Activated naive CD8-positive, alpha-beta T cell treated with anti-CD3 and anti-CD28 coated beads for 36 hours (primary cell): ENCODE data around the gene DNAJC22. TPM values are rescaled to one million over a fixed set of nuclear protein-coding genes. Genes with fewer than 3 reads are reported as not detected.
A peak's percentile ranks its signal among the peaks of the same experiment; 100 is the strongest.

Experiments used
- DNase-seq: peaks from one replicate; pipeline ENCODE4 v3.0.0; 2021
- H3K27ac Mint-ChIP-seq: one replicate; pipeline ENCODE4 v1.8.0; 2022; ENCODE audit warnings: mild to moderate bottlenecking, moderate library complexity, mixed read lengths
- H3K27me3 Mint-ChIP-seq: one replicate; pipeline ENCODE4 v1.8.0; 2022; ENCODE audit warnings: mild to moderate bottlenecking, mixed read lengths
- H3K36me3 Mint-ChIP-seq: one replicate; pipeline ENCODE4 v1.8.0; 2021; ENCODE audit warnings: mild to moderate bottlenecking, mixed read lengths
- H3K4me1 Mint-ChIP-seq: one replicate; pipeline ENCODE4 v1.8.0; 2021; ENCODE audit warnings: mixed read lengths
- H3K4me3 Mint-ChIP-seq: one replicate; pipeline ENCODE4 v1.8.0; 2022; ENCODE audit warnings: mild to moderate bottlenecking, moderate library complexity, mixed read lengths
- H3K9me3 Mint-ChIP-seq: one replicate; pipeline ENCODE4 v1.8.0; 2022; ENCODE audit warnings: mixed read lengths
- total RNA-seq, 2 experiments: library from RNA; stranded (reverse); gene quantifications; one replicate each; pipeline ENCODE4 v1.2.3, GENCODE V29; 2021

Gene DNAJC22
- total RNA-seq, 2 experiments from 2014 or later: not detected

- H3K27me3 Mint-ChIP-seq: peaks cover 96% of the 10 kb centered on the region
- peak within 1 kb of the TSS; percentile 42 for H3K4me3 Mint-ChIP-seq
- H3K4me1 Mint-ChIP-seq: peaks cover 19% of the 10 kb centered on the region
- peak; percentile 85 for DNase-seq
- H3K36me3 Mint-ChIP-seq: no peaks in the 10 kb centered on the region
- H3K9me3 Mint-ChIP-seq: no peaks in the 10 kb centered on the region
- no peak within 1 kb of the TSS for H3K27ac Mint-ChIP-seq
Observed at GRCh38 chr12:49336645-49337584, 9.8 kb upstream of the DNAJC22 start, which contains the start of gene C1QL4. Gene C1QL4 (minus strand): TSS chr12:49337188. CDS start chr12:49336477, 711 bp downstream.

GRCh38 chr12:49338830-49339463 lies 7.7 kb upstream of the DNAJC22 start:
- Mint-ChIP-seq H3K27ac (no peak overlapping the region), H3K36me3 (no peaks in the 10 kb centered on the region), H3K9me3 (no peaks in the 10 kb centered on the region), H3K4me1 (peaks cover 24% of the 10 kb centered on the region), H3K4me3 (no peak overlapping the region), H3K27me3 (peaks cover 94% of the 10 kb centered on the region)
- DNase-seq: no peak

- Mint-ChIP-seq H3K4me3 (no peak overlapping the region), H3K36me3 (no peaks in the 10 kb centered on the region), H3K4me1 (peaks cover 26% of the 10 kb centered on the region), H3K27me3 (peaks cover 94% of the 10 kb centered on the region), H3K27ac (no peak overlapping the region), H3K9me3 (no peaks in the 10 kb centered on the region)
- DNase-seq: no peak
Observed at GRCh38 chr12:49339464-49339861, 7.2 kb upstream of the DNAJC22 start.

- Mint-ChIP-seq H3K4me3 (no peak overlapping the region), H3K36me3 (no peaks in the 10 kb centered on the region), H3K27ac (no peak overlapping the region), H3K4me1 (peaks cover 25% of the 10 kb centered on the region), H3K27me3 (peaks cover 92% of the 10 kb centered on the region), H3K9me3 (no peaks in the 10 kb centered on the region)
- no peak for DNase-seq
Observed at GRCh38 chr12:49340095-49340870, 6.4 kb upstream of the DNAJC22 start.

GRCh38 chr12:49340971-49341776 lies 5.5 kb upstream of the DNAJC22 start:
- H3K27me3 Mint-ChIP-seq: peaks cover 94% of the 10 kb centered on the region
- no peaks in the 10 kb centered on the region for H3K9me3 Mint-ChIP-seq
- H3K4me3 Mint-ChIP-seq: no peak overlapping the region
- H3K27ac Mint-ChIP-seq: no peak overlapping the region
- no peak for DNase-seq
- peaks cover 28% of the 10 kb centered on the region for H3K4me1 Mint-ChIP-seq
- no peaks in the 10 kb centered on the region for H3K36me3 Mint-ChIP-seq

GRCh38 chr12:49341777-49342065 lies 5.0 kb upstream of the DNAJC22 start:
- DNase-seq: no peak
- H3K9me3 Mint-ChIP-seq: no peaks in the 10 kb centered on the region
- no peak overlapping the region for H3K27ac Mint-ChIP-seq
- H3K4me3 Mint-ChIP-seq: no peak overlapping the region
- no peaks in the 10 kb centered on the region for H3K36me3 Mint-ChIP-seq
- H3K27me3 Mint-ChIP-seq: peaks cover 96% of the 10 kb centered on the region
- peaks cover 32% of the 10 kb centered on the region for H3K4me1 Mint-ChIP-seq

GRCh38 chr12:49342066-49342913 lies 4.4 kb upstream of the DNAJC22 start:
- Mint-ChIP-seq H3K4me3 (peak overlapping the region; percentile 34), H3K4me1 (peaks cover 33% of the 10 kb centered on the region), H3K27ac (no peak overlapping the region), H3K27me3 (peaks cover 96% of the 10 kb centered on the region), H3K9me3 (no peaks in the 10 kb centered on the region), H3K36me3 (no peaks in the 10 kb centered on the region)
- DNase-seq: peak; percentile 87

- Mint-ChIP-seq H3K27ac (no peak overlapping the region), H3K36me3 (no peaks in the 10 kb centered on the region), H3K4me3 (peak overlapping the region; percentile 34), H3K27me3 (peaks cover 96% of the 10 kb centered on the region), H3K9me3 (no peaks in the 10 kb centered on the region), H3K4me1 (peaks cover 30% of the 10 kb centered on the region)
- DNase-seq: no peak
Observed at GRCh38 chr12:49342914-49343731, 3.6 kb upstream of the DNAJC22 start.

- peaks cover 94% of the 10 kb centered on the region for H3K27me3 Mint-ChIP-seq
- H3K36me3 Mint-ChIP-seq: no peaks in the 10 kb centered on the region
- no peak overlapping the region for H3K27ac Mint-ChIP-seq
- H3K4me1 Mint-ChIP-seq: peaks cover 34% of the 10 kb centered on the region
- no peaks in the 10 kb centered on the region for H3K9me3 Mint-ChIP-seq
- H3K4me3 Mint-ChIP-seq: no peak overlapping the region
- no peak for DNase-seq
Observed at GRCh38 chr12:49344486-49345050, 2.1 kb upstream of the DNAJC22 start.

- Mint-ChIP-seq H3K4me3 (peak overlapping the region; percentile 37), H3K27me3 (peaks cover 94% of the 10 kb centered on the region), H3K36me3 (no peaks in the 10 kb centered on the region), H3K4me1 (peaks cover 34% of the 10 kb centered on the region), H3K27ac (no peak overlapping the region), H3K9me3 (no peaks in the 10 kb centered on the region)
- DNase-seq: no peak
Observed at GRCh38 chr12:49345051-49345824, 1.4 kb upstream of the DNAJC22 start.

- Mint-ChIP-seq H3K9me3 (no peaks in the 10 kb centered on the region), H3K4me1 (peaks cover 34% of the 10 kb centered on the region), H3K36me3 (no peaks in the 10 kb centered on the region), H3K27me3 (peaks cover 94% of the 10 kb centered on the region), H3K27ac (no peak overlapping the region), H3K4me3 (peak overlapping the region; percentile 70)
- DNase-seq: no peak
Observed at GRCh38 chr12:49345825-49346658, 646 bp upstream of the DNAJC22 start.
